HFFc6 (cell line): Measurements from ENCODE around the gene GALNTL6. TPM values are rescaled to one million over a fixed set of nuclear protein-coding genes. Genes with fewer than 3 reads are reported as not detected.
A peak's percentile ranks its signal among the peaks of the same experiment; 100 is the strongest.

ENCODE experiments used
- DNase-seq: peaks from one replicate; pipeline ENCODE4 v3.0.0-alpha.2; 2018
- H3K27ac Mint-ChIP-seq: 2 replicates; pipeline ENCODE4 v1.8.0; 2020; ENCODE audit warnings: mild to moderate bottlenecking, mixed read lengths
- H3K27me3 Mint-ChIP-seq: 2 replicates; pipeline ENCODE4 v1.8.0; 2021; ENCODE audit warnings: mild to moderate bottlenecking, moderate library complexity, mixed read lengths; ENCODE audit not compliant: insufficient read depth
- H3K36me3 Mint-ChIP-seq: 2 replicates; pipeline ENCODE4 v1.8.0; 2021; ENCODE audit warnings: low read depth, mixed read lengths
- H3K4me1 Mint-ChIP-seq: 2 replicates; pipeline ENCODE4 v1.8.0; 2020; ENCODE audit warnings: low read depth, mixed read lengths
- H3K4me3 Mint-ChIP-seq: 2 replicates; pipeline ENCODE4 v1.8.0; 2020; ENCODE audit warnings: mild to moderate bottlenecking, moderate library complexity, mixed read lengths
- H3K9me3 Mint-ChIP-seq: 2 replicates; pipeline ENCODE4 v1.8.0; 2020; ENCODE audit warnings: mild to moderate bottlenecking, mixed read lengths
- CTCF ChIP-seq: fragments of 200-600 bp; sonication (generic); IDR thresholded peaks from 2 replicates; pipeline ENCODE4 v1.5.0; 2021; ENCODE audit warnings: antibody characterized with exemption, mild to moderate bottlenecking
- total RNA-seq, 6 experiments: library from RNA; stranded (reverse); fragmentation: NEBNext Ultra II Directional; extraction: Animal tissue kit (Norgen Biotek cat#: 25700); gene quantifications; 2 replicates in 1 of 6; 3 replicates in 5 of 6; pipeline ENCODE4 v1.2.3, GENCODE V29; 2021

Gene GALNTL6
- total RNA-seq, 6 experiments from 2014 or later: 0.07 TPM; not detected in 5

GRCh38 chr4:173001571-173001970 lies 1188.4 kb downstream of the GALNTL6 start:
- Mint-ChIP-seq H3K27ac (no peak overlapping the region), H3K4me1 (no peaks in the 10 kb centered on the region; the same call in 1 of the 2 replicates), H3K36me3 (no peaks in the 10 kb centered on the region), H3K4me3 (no peak overlapping the region), H3K9me3 (no peaks in the 10 kb centered on the region), H3K27me3 (peaks cover 8% of the 10 kb centered on the region; the same call in 1 of the 2 replicates)
- DNase-seq: peak; percentile 6
- peak; percentile 18; the same call in 1 of the 2 replicates for TF ChIP-seq CTCF

GRCh38 chr4:173002830-173003561 lies 1189.8 kb downstream of the GALNTL6 start:
- Mint-ChIP-seq H3K4me1 (no peaks in the 10 kb centered on the region; the same call in 1 of the 2 replicates), H3K4me3 (no peak overlapping the region), H3K9me3 (no peaks in the 10 kb centered on the region), H3K27me3 (peaks cover 17% of the 10 kb centered on the region), H3K27ac (no peak overlapping the region), H3K36me3 (no peaks in the 10 kb centered on the region)
- no peak for TF ChIP-seq CTCF
- DNase-seq: no peak

GRCh38 chr4:173005912-173006633 lies 1192.9 kb downstream of the GALNTL6 start:
- Mint-ChIP-seq H3K4me1 (no peaks in the 10 kb centered on the region), H3K4me3 (no peak overlapping the region), H3K27ac (no peak overlapping the region), H3K9me3 (no peaks in the 10 kb centered on the region), H3K27me3 (peaks cover 19% of the 10 kb centered on the region), H3K36me3 (no peaks in the 10 kb centered on the region)
- no peak for TF ChIP-seq CTCF
- no peak for DNase-seq

GRCh38 chr4:173008436-173008835 lies 1195.2 kb downstream of the GALNTL6 start:
- Mint-ChIP-seq H3K36me3 (no peaks in the 10 kb centered on the region), H3K27ac (no peak overlapping the region), H3K4me1 (peaks cover under 1% of the 10 kb centered on the region; the same call in 1 of the 2 replicates), H3K4me3 (no peak overlapping the region), H3K9me3 (no peaks in the 10 kb centered on the region), H3K27me3 (peaks cover 19% of the 10 kb centered on the region)
- no peak for TF ChIP-seq CTCF
- DNase-seq: no peak

- no peak overlapping the region for H3K27ac Mint-ChIP-seq
- H3K4me1 Mint-ChIP-seq: peaks cover 9% of the 10 kb centered on the region
- DNase-seq: no peak
- no peaks in the 10 kb centered on the region for H3K9me3 Mint-ChIP-seq
- TF ChIP-seq CTCF: no peak
- H3K27me3 Mint-ChIP-seq: peaks cover 15% of the 10 kb centered on the region
- H3K36me3 Mint-ChIP-seq: no peaks in the 10 kb centered on the region
- no peak overlapping the region for H3K4me3 Mint-ChIP-seq
Measured at GRCh38 chr4:173009129-173009823, 1196.1 kb downstream of the GALNTL6 start.
